C4-2B (cell line): Measurements from ENCODE around the gene ADAM10.

Source experiments
- CTCF ChIP-seq: fragments of 450-650 bp; conservative IDR thresholded peaks from 2 replicates; pipeline ENCODE4 v1.5.1; 2017; ENCODE audit warnings: mild to moderate bottlenecking
- ZFX ChIP-seq: fragments of 450-650 bp; IDR thresholded peaks from 2 replicates; pipeline ENCODE4 v1.6.1; 2017

GRCh38 chr15:58627701-58628100 lies 121.8 kb downstream of the ADAM10 start:
- no peak for TF ChIP-seq CTCF
- TF ChIP-seq ZFX: no peak
